ENCODE results near the gene ARHGAP32.

GRCh38 chr11:128927108-128927461 is 265.0 kb downstream of the ARHGAP32 start:
- TF ChIP-seq CTCF (IDR thresholded peaks at IDR 0.05) (no peak), POLR2A (IDR thresholded peaks at IDR 0.05) (no peak), EP300 (IDR thresholded peaks at IDR 0.05) (no peak), POLR2AphosphoS5 (IDR thresholded peaks at IDR 0.05) (no peak)

Measured in upper lobe of left lung (tissue), 4 donors.